Astrocyte (in vitro differentiated cells and primary cell): ENCODE data around the gene ZDHHC22. TPM values are rescaled to one million over a fixed set of nuclear protein-coding genes. Genes with fewer than 3 reads are reported as not detected.

Experiments
- DNase-seq: peaks from one replicate; pipeline ENCODE4 v3.0.0-alpha.2; 2010; ENCODE audit warnings: low read depth
- FAIRE-seq: peaks from 2 replicates; lab custom pipeline; 2011; peaks lifted over from hg19 to GRCh38; lab: Jason Lieb, UNC
- H2AFZ ChIP-seq: 2 replicates; pipeline ENCODE4 v1.6.0; 2012; ENCODE audit warnings: low read depth, low read length, inconsistent platforms
- H3K27ac ChIP-seq: 2 replicates; pipeline ENCODE4 v1.5.1; 2011; ENCODE audit warnings: low read depth, low read length, inconsistent platforms
- H3K27me3 ChIP-seq: 2 replicates; pipeline ENCODE4 v1.6.0; 2011; ENCODE audit warnings: low read length, inconsistent platforms; ENCODE audit not compliant: insufficient read depth
- H3K36me3 ChIP-seq: 2 replicates; pipeline ENCODE4 v1.5.1; 2011; ENCODE audit warnings: low read length, inconsistent platforms; ENCODE audit not compliant: insufficient read depth
- H3K4me1 ChIP-seq: 2 replicates; pipeline ENCODE4 v1.5.1; 2011; ENCODE audit warnings: low read length, inconsistent platforms; ENCODE audit not compliant: insufficient read depth
- H3K4me2 ChIP-seq: 2 replicates; pipeline ENCODE4 v1.6.0; 2012; ENCODE audit warnings: low read length, inconsistent platforms
- H3K4me3 ChIP-seq: 2 replicates; pipeline ENCODE4 v1.5.1; 2011; ENCODE audit warnings: low read depth, mild to moderate bottlenecking, low read length, inconsistent platforms; ENCODE audit not compliant: insufficient read depth
- H3K79me2 ChIP-seq: 2 replicates; pipeline ENCODE4 v1.6.0; 2012; ENCODE audit warnings: mild to moderate bottlenecking, low read length, inconsistent platforms; ENCODE audit not compliant: insufficient read depth
- H3K9ac ChIP-seq: 2 replicates; pipeline ENCODE4 v1.6.0; 2012; ENCODE audit warnings: mild to moderate bottlenecking, low read length, inconsistent platforms
- H3K9me3 ChIP-seq: 2 replicates; pipeline ENCODE4 v1.5.1; 2012; ENCODE audit warnings: low read depth, mild to moderate bottlenecking, low read length, inconsistent platforms; ENCODE audit not compliant: insufficient read depth
- H4K20me1 ChIP-seq: 2 replicates; pipeline ENCODE4 v1.6.0; 2012; ENCODE audit warnings: low read length, inconsistent platforms; ENCODE audit not compliant: insufficient read depth
- H3K27ac Mint-ChIP-seq: one replicate; pipeline ENCODE4 v1.8.0; 2021; ENCODE audit warnings: mild to moderate bottlenecking, mixed read lengths; ENCODE audit not compliant: unreplicated experiment
- H3K27me3 Mint-ChIP-seq: one replicate; pipeline ENCODE4 v1.8.0; 2021; ENCODE audit warnings: low read depth, mixed read lengths; ENCODE audit not compliant: unreplicated experiment
- H3K36me3 Mint-ChIP-seq: one replicate; pipeline ENCODE4 v1.8.0; 2021; ENCODE audit warnings: low read depth, mixed read lengths; ENCODE audit not compliant: unreplicated experiment
- H3K4me1 Mint-ChIP-seq: one replicate; pipeline ENCODE4 v1.8.0; 2021; ENCODE audit warnings: low read depth, mixed read lengths; ENCODE audit not compliant: unreplicated experiment
- H3K4me3 Mint-ChIP-seq: one replicate; pipeline ENCODE4 v1.8.0; 2021; ENCODE audit warnings: mild to moderate bottlenecking, moderate library complexity, mixed read lengths; ENCODE audit not compliant: unreplicated experiment
- H3K9me3 Mint-ChIP-seq: one replicate; pipeline ENCODE4 v1.8.0; 2021; ENCODE audit warnings: mild to moderate bottlenecking, mixed read lengths; ENCODE audit not compliant: unreplicated experiment
- EZH2 ChIP-seq: IDR thresholded peaks from 2 replicates; pipeline ENCODE4 v1.6.1; 2012; ENCODE audit warnings: mild to moderate bottlenecking, low read length, inconsistent platforms; ENCODE audit not compliant: insufficient read depth
- total RNA-seq: library from RNA; stranded (reverse); gene quantifications from 2 replicates; pipeline ENCODE4 v1.2.1, GENCODE V29; 2021
- TF ChIP-seq, protein P1 (sequence below): IDR thresholded peaks from 2 replicates; pipeline ENCODE4 v1.5.1; 2011; ENCODE audit warnings: low read depth, mild to moderate bottlenecking, inconsistent platforms, low read length, moderate library complexity; ENCODE audit not compliant: insufficient read depth

ZDHHC22 gene
- total RNA-seq, 1 donor from 2014 or later, result 0.52 TPM

DNA sequence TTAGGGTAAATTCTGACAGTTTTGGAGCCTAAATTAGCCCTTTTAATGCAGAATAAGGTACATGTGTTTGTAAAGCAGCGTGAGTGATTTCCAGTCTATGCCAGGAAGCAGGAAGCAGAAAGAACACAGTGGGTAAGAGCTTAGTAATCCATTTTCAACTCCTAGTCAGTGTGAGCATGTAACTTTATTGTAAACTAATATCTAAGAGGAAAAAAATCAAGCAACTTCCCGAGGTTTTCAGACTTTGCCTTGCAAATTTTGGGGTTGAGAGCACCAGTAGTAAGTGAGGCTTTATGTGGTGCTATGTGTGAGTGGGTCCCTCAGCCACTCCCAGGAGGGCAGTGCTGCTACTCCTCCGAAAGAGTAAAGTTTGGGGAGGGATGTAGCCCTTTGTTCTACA lies 40.6 kb downstream of the ZDHHC22 start:
- H3K4me1 ChIP-seq, result peaks cover 22% of the 10 kb centered on the region
- Mint-ChIP-seq H3K4me1 (peaks cover 32% of the 10 kb centered on the region), H3K27ac (no peak overlapping the region), H3K4me3 (no peak overlapping the region), H3K9me3 (no peaks in the 10 kb centered on the region), H3K36me3 (no peaks in the 10 kb centered on the region), H3K27me3 (no peaks in the 10 kb centered on the region)
- H4K20me1 ChIP-seq, result peaks cover 14% of the 10 kb centered on the region
- H3K9ac ChIP-seq, result no peak overlapping the region
- H3K4me2 ChIP-seq, result no peak overlapping the region
- H3K27ac ChIP-seq, result no peak overlapping the region
- H2AFZ ChIP-seq, result no peak overlapping the region
- no peak for FAIRE-seq
- H3K36me3 ChIP-seq, result no peaks in the 10 kb centered on the region
- TF ChIP-seq, protein P1, sequence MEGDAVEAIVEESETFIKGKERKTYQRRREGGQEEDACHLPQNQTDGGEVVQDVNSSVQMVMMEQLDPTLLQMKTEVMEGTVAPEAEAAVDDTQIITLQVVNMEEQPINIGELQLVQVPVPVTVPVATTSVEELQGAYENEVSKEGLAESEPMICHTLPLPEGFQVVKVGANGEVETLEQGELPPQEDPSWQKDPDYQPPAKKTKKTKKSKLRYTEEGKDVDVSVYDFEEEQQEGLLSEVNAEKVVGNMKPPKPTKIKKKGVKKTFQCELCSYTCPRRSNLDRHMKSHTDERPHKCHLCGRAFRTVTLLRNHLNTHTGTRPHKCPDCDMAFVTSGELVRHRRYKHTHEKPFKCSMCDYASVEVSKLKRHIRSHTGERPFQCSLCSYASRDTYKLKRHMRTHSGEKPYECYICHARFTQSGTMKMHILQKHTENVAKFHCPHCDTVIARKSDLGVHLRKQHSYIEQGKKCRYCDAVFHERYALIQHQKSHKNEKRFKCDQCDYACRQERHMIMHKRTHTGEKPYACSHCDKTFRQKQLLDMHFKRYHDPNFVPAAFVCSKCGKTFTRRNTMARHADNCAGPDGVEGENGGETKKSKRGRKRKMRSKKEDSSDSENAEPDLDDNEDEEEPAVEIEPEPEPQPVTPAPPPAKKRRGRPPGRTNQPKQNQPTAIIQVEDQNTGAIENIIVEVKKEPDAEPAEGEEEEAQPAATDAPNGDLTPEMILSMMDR, result no peak
- no peak for TF ChIP-seq EZH2
- no peak for DNase-seq
- no peak overlapping the region for H3K4me3 ChIP-seq
- peaks cover 46% of the 10 kb centered on the region for H3K79me2 ChIP-seq
- no peaks in the 10 kb centered on the region for H3K9me3 ChIP-seq
- no peaks in the 10 kb centered on the region for H3K27me3 ChIP-seq

- Histone ChIP-seq H2AFZ (no peak overlapping the region), H3K27me3 (no peaks in the 10 kb centered on the region), H3K27ac (no peak overlapping the region), H3K9me3 (no peaks in the 10 kb centered on the region), H4K20me1 (peaks cover 6% of the 10 kb centered on the region), H3K79me2 (peaks cover 46% of the 10 kb centered on the region), H3K4me3 (no peak overlapping the region), H3K4me2 (peak overlapping the region; percentile 97), H3K9ac (peak overlapping the region; percentile 98), H3K36me3 (no peaks in the 10 kb centered on the region), H3K4me1 (peaks cover 22% of the 10 kb centered on the region)
- DNase-seq, result peak; percentile 58
- no peak for FAIRE-seq
- no peaks in the 10 kb centered on the region for H3K9me3 Mint-ChIP-seq
- H3K4me1 Mint-ChIP-seq, result peaks cover 20% of the 10 kb centered on the region
- TF ChIP-seq EZH2, result no peak
- TF ChIP-seq, protein P1, result no peak
- H3K27me3 Mint-ChIP-seq, result no peaks in the 10 kb centered on the region
- no peak overlapping the region for H3K27ac Mint-ChIP-seq
- no peaks in the 10 kb centered on the region for H3K36me3 Mint-ChIP-seq
- peak overlapping the region; percentile 86 for H3K4me3 Mint-ChIP-seq
Observed at GRCh38 chr14:77099425-77100167, 42.0 kb downstream of the ZDHHC22 start.
